Karpas-422 (cell line): ENCODE results near the gene EVPLL. TPM values are rescaled to one million over a fixed set of nuclear protein-coding genes. Genes with fewer than 3 reads are reported as not detected.
A peak's percentile ranks its signal among the peaks of the same experiment; 100 is the strongest.

Experiments
- DNase-seq: peaks from one replicate; pipeline ENCODE4 v3.0.0-alpha.2; 2015
- H2AFZ ChIP-seq: fragments of 200-600 bp; sonication (generic); 2 replicates; pipeline ENCODE4 v1.6.1; 2014; ENCODE audit warnings: antibody characterized with exemption, low read length, mixed read lengths
- H3K27ac ChIP-seq: fragments of 200-600 bp; sonication (generic); 2 replicates; pipeline ENCODE4 v1.5.1; 2014; ENCODE audit warnings: mild to moderate bottlenecking, low read length, moderate library complexity
- H3K27me3 ChIP-seq: fragments of 200-600 bp; sonication (generic); 2 replicates; pipeline ENCODE4 v1.6.1; 2014; ENCODE audit warnings: low read length, mixed read lengths
- H3K36me3 ChIP-seq: fragments of 200-600 bp; sonication (generic); 2 replicates; pipeline ENCODE4 v1.6.1; 2014; ENCODE audit warnings: low read length, mixed read lengths; ENCODE audit not compliant: insufficient read depth
- H3K4me1 ChIP-seq: fragments of 200-600 bp; sonication (generic); 2 replicates; pipeline ENCODE4 v1.6.1; 2014; ENCODE audit warnings: mild to moderate bottlenecking, low read length, mixed read lengths
- H3K4me2 ChIP-seq: fragments of 200-600 bp; sonication (generic); 2 replicates; pipeline ENCODE4 v1.6.1; 2014; ENCODE audit warnings: low read length, low read depth, mild to moderate bottlenecking; ENCODE audit not compliant: poor library complexity, severe bottlenecking
- H3K4me3 ChIP-seq: fragments of 200-600 bp; sonication (generic); 2 replicates; pipeline ENCODE4 v1.5.1; 2014; ENCODE audit warnings: mild to moderate bottlenecking, antibody characterized with exemption, low read length, mixed read lengths
- H3K79me2 ChIP-seq: fragments of 200-600 bp; sonication (generic); 2 replicates; pipeline ENCODE4 v1.6.1; 2014; ENCODE audit warnings: mild to moderate bottlenecking, low read length, mixed read lengths
- H3K9ac ChIP-seq: fragments of 200-600 bp; sonication (generic); 2 replicates; pipeline ENCODE4 v1.6.0; 2014; ENCODE audit warnings: low read length
- H3K9me2 ChIP-seq: fragments of 200-600 bp; sonication (generic), shearing (Covaris generic); replicated peaks from 2 replicates; pipeline ENCODE4 v1.6.0; 2014; ENCODE audit warnings: mild to moderate bottlenecking, low read length, moderate library complexity; ENCODE audit not compliant: insufficient read depth
- H3K9me3 ChIP-seq: fragments of 300-700, 200-600 bp; sonication (generic); 2 replicates; pipeline ENCODE4 v1.6.1; 2014; ENCODE audit warnings: low read length, mixed read lengths
- H4K20me1 ChIP-seq: fragments of 200-600 bp; sonication (generic); 2 replicates; pipeline ENCODE4 v1.6.1; 2014; ENCODE audit warnings: mild to moderate bottlenecking, antibody characterized with exemption, low read length, low read depth; ENCODE audit not compliant: insufficient read depth
- total RNA-seq: library from RNA; depleted of rRNA; stranded (reverse); fragments of >200 nt; shearing (Covaris generic); gene quantifications from 2 replicates; pipeline ENCODE4 v1.2.3, GENCODE V29; 2014; ENCODE audit warnings: low replicate concordance

The EVPLL gene
- total RNA-seq, 1 experiment from 2014 or later, result not detected

DNA sequence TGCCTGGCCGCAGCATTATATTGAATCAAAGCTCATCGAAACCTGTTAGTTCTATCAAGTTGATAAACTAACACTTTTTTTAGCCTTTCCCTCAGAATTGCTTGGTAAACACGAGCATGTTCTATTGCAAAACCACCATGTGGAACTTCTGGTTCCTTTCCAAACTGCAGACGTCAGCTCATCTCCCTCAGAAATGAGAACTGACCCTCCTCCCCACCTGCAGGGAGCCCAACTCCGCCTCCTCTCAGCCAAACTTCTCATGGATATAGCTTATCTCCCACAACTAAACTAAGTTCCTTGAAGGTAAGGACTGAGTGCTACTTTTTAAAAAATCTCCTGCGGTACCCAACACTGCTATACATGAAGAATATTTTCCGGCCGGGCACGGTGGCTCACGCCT, 21.0 kb upstream of the EVPLL start:
- Histone ChIP-seq H3K4me1 (no peaks in the 10 kb centered on the region), H4K20me1 (no peaks in the 10 kb centered on the region), H3K79me2 (peaks cover 6% of the 10 kb centered on the region), H3K36me3 (peaks cover 6% of the 10 kb centered on the region; the same call in 1 of the 2 replicates), H2AFZ (no peak overlapping the region), H3K27ac (no peak overlapping the region), H3K4me2 (no peak overlapping the region), H3K4me3 (no peak overlapping the region), H3K9me3 (no peaks in the 10 kb centered on the region), H3K27me3 (no peaks in the 10 kb centered on the region), H3K9ac (no peak overlapping the region), H3K9me2 (no peaks in the 10 kb centered on the region)
- no peak for DNase-seq

DNA sequence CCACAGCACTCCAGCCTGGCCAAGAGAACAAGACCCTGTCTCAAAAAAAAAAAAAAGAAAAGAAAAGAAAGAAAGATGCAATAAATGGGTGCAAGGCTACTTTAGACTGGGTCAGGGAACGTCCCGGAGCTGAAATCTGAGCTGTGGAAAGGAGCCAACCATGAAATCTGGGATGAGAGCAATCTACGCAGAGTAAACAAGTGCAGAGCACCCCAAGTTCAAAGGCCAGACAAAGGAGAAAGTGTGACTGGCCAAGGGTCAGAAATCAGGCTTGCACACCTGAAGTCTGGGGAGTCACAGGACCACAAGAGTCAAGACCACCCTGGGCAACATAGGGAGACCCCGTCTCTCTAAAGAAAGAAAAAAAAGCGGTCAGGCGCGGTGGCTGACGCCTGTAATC, 17.1 kb upstream of the EVPLL start:
- Histone ChIP-seq H3K4me2 (no peak overlapping the region), H3K36me3 (no peaks in the 10 kb centered on the region)

DNA sequence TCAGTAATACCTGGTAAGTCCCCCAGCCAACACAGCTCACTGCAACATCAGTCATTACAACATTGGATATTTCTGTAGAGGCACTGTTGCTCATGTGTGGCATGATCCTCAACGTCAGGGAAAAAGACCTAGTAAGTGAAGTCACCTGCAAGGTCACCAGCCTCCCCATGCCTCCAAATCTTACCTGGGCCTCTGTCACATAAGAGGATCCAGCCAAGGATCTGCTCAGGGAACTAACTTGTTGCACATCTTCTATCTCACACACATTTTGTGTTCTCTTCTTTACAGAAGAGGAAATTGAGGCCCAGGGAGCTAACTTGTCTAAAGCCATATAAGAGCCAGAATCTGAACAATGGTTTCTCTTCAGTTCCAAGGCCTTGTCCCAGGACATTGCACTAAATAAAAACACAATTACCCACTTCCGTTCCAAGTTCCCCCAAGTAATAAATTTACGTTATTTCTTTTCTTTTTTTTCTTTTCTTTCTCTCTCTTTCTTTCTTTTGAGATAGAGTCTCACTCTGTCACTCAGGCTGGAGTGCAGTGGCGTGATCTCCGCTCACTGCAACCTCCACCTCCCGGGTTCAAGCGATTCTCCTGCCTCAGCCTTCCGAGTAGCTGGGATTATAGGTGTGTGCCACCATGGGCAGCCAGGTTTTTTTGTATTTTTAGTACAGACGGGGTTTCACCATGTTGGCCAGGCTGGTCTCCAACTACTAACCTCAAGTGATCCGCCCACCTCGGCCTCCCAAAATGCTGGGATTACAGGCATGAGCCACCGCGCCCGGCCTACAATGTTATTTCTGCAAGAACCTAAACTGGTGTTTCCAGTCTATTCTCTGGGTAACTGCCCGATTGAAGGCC, 15.5 kb upstream of the EVPLL start:
- H3K9me3 ChIP-seq, result no peaks in the 10 kb centered on the region
- no peaks in the 10 kb centered on the region for H3K27me3 ChIP-seq
- H2AFZ ChIP-seq, result no peak overlapping the region
- peaks cover 12% of the 10 kb centered on the region for H3K4me1 ChIP-seq
- peaks cover 23% of the 10 kb centered on the region for H3K79me2 ChIP-seq
- H3K27ac ChIP-seq, result no peak overlapping the region
- peak overlapping the region; percentile 88 for H3K4me2 ChIP-seq
- peak overlapping the region; percentile 82 for H3K9ac ChIP-seq
- H4K20me1 ChIP-seq, result no peaks in the 10 kb centered on the region
- H3K9me2 ChIP-seq, result no peaks in the 10 kb centered on the region
- peak overlapping the region; percentile 89 for H3K4me3 ChIP-seq
- no peaks in the 10 kb centered on the region for H3K36me3 ChIP-seq
- DNase-seq, result no peak

More for the DNA sequence above, 17.1 kb upstream of the EVPLL start:
- no peak for DNase-seq
- Histone ChIP-seq H3K4me3 (no peak overlapping the region), H2AFZ (no peak overlapping the region), H3K27me3 (no peaks in the 10 kb centered on the region), H4K20me1 (no peaks in the 10 kb centered on the region), H3K9ac (no peak overlapping the region), H3K27ac (no peak overlapping the region), H3K9me3 (no peaks in the 10 kb centered on the region), H3K4me1 (peaks cover 12% of the 10 kb centered on the region), H3K9me2 (no peaks in the 10 kb centered on the region), H3K79me2 (peaks cover 23% of the 10 kb centered on the region)

DNA sequence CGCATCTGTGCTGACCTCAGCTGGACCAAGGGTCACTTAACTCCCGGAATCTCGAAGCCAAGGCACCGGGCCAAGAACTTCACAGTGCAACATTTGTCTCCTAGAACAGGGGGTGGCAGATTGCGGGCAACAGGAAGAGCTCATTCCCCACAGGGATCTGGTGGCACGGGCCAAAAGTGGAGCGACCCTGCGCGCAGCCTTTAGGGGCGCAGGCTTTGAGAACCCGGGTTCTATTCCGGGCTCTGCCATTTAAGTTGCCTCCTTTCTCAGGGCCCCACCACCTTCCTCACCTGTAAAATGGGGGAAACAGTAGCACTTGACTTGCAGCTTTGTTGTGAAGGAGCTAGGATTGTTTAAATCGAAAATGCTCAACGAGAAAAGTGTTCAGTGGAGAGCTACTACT, 14.9 kb upstream of the EVPLL start:
- DNase-seq, result peak; percentile 80
- Histone ChIP-seq H3K4me1 (peaks cover 12% of the 10 kb centered on the region), H3K9me2 (no peaks in the 10 kb centered on the region), H2AFZ (peak overlapping the region; percentile 88), H3K27me3 (no peaks in the 10 kb centered on the region), H3K9me3 (no peaks in the 10 kb centered on the region), H3K4me2 (peak overlapping the region; percentile 88), H4K20me1 (no peaks in the 10 kb centered on the region), H3K27ac (peak overlapping the region; percentile 21; the same call in 1 of the 2 replicates), H3K79me2 (peaks cover 23% of the 10 kb centered on the region), H3K36me3 (no peaks in the 10 kb centered on the region), H3K4me3 (peak overlapping the region; percentile 89), H3K9ac (peak overlapping the region; percentile 82)

DNA sequence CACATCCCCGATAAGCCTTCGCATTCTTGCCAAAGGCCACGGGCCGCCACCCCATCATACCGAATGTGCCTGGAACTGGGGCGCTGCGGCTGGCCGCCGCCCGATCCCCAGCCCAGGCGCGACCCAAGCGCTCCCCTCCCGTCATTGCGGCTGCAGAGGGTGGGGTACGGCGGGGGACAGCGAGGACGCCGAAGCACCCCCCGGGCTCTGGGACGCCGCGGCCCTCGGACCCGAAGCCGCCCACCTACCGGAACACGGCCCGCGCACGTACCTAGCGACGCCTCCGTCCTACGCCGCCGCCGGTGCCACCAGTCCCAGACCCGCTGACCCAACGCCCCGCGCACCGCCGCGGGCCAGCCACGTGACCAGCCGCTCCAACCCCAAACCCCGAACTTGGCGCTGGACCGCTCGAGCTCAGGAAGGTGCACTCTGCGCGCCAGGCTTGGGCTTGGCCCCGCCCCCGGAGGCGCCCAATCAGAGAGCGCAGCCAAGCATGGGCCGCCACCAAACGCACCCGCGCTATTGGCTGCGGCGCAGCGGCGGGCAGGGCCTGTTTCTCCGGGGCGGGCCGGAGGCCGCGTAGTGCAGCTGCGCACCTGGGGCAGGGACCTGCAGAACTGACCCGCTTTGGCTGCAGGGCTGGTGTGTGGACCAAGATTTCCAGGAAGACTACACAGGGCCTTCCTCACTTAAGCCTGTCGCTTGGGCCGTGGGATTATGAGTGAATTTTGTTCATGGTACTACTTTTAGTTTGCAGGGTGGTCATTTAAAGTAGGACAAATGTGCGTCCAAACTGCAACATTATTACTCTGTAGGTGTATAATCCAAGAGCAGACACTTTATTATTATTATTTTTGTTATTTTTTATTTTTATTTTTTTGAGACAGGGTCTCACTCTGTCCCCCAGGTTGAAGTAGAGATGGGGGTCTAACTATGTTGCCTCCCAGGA, 14.2 kb upstream of the EVPLL start, which contains the start of gene SHMT1:
Gene SHMT1, minus strand, starts transcription at position 450 of the 949 bp plus-strand sequence. CDS start 7,569 bp downstream, outside the sequence.
- H3K4me2 ChIP-seq, result peak within 1 kb of the TSS; percentile 88
- H3K4me1 ChIP-seq, result peaks cover 12% of the 10 kb centered on the region
- peak within 1 kb of the TSS; percentile 82 for H3K9ac ChIP-seq
- H3K9me3 ChIP-seq, result no peaks in the 10 kb centered on the region
- peak; percentile 98 for DNase-seq
- no peaks in the 10 kb centered on the region for H3K9me2 ChIP-seq
- H3K27ac ChIP-seq, result peak within 1 kb of the TSS; percentile 21; the same call in 1 of the 2 replicates
- peak within 1 kb of the TSS; percentile 95 for H2AFZ ChIP-seq
- H3K4me3 ChIP-seq, result peak within 1 kb of the TSS; percentile 89
- H3K79me2 ChIP-seq, result peaks cover 23% of the 10 kb centered on the region
- H4K20me1 ChIP-seq, result no peaks in the 10 kb centered on the region
- H3K36me3 ChIP-seq, result no peaks in the 10 kb centered on the region
- no peaks in the 10 kb centered on the region for H3K27me3 ChIP-seq

DNA sequence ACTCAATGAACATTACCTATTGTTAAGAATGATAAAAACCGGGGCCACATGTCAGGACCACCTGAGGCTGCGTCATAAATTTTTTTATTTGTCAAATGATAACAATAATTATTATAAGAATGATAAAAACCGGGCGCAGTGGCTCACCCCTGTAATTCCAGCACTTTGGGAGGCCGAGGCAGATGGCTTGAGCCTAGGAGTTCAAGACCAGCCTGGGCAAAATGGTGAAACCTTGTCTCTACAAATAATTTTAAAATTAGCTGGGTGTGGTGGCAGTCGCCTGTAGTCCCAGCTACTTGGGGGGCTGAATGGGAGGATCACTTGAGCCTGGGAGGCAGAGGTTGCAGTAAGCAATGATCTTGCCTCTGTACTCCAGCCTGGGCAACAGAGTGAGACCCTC, 13.4 kb upstream of the EVPLL start:
- Histone ChIP-seq H4K20me1 (no peaks in the 10 kb centered on the region), H3K27ac (no peak overlapping the region), H3K9me3 (no peaks in the 10 kb centered on the region), H3K79me2 (peaks cover 23% of the 10 kb centered on the region), H3K27me3 (no peaks in the 10 kb centered on the region), H3K36me3 (no peaks in the 10 kb centered on the region), H2AFZ (no peak overlapping the region), H3K4me2 (peak overlapping the region; percentile 88), H3K4me1 (peaks cover 12% of the 10 kb centered on the region), H3K9ac (no peak overlapping the region), H3K9me2 (no peaks in the 10 kb centered on the region), H3K4me3 (peak overlapping the region; percentile 89; the same call in 1 of the 2 replicates)
- DNase-seq, result no peak

DNA sequence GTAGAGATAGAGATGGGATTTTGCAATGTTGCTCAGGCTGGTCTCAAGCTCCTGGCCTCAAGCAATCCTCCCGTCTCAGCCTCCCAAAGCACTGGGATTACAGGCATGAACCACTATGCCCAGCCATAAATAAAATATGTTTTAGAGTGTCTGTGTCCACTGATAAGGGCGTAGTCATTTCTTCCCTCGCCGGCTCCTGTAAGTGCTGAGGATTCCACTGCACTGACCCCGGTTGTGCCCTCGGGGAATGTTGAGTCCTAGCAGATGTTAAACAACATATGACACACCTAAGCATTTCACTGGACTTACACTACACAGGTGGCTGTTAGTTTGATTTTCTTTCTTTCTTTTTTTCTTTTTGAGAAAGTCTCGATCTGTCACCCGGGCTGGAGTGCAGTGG, 8.6 kb upstream of the EVPLL start:
- Histone ChIP-seq H3K27ac (no peak overlapping the region), H3K9ac (no peak overlapping the region), H3K4me3 (no peak overlapping the region), H3K4me2 (no peak overlapping the region), H3K79me2 (no peaks in the 10 kb centered on the region), H3K27me3 (no peaks in the 10 kb centered on the region), H3K9me3 (no peaks in the 10 kb centered on the region), H2AFZ (no peak overlapping the region), H3K4me1 (no peaks in the 10 kb centered on the region), H3K9me2 (no peaks in the 10 kb centered on the region), H4K20me1 (no peaks in the 10 kb centered on the region), H3K36me3 (no peaks in the 10 kb centered on the region)
- DNase-seq, result no peak

DNA sequence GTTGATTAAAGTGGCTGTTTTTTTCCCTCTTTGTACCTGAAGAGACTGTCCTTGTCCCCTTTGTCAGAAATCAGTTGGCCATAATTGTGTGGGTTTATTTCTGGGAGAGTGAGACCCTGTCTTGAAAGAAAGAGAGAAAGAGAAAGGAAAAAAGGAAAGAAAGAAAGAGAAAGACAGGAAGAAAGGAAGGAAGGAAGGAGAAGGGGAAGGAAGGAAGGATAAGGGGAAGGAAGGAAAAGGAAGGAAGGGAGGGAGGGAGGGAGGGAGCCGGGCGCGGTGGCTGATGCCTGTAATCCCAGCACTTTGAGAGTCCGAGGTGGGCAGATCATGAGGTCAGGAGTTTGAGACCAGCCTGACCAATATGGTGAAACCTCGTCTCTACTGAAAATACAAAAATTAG, 6.8 kb upstream of the EVPLL start:
- H4K20me1 ChIP-seq, result no peaks in the 10 kb centered on the region
- H3K9me3 ChIP-seq, result no peaks in the 10 kb centered on the region
- no peak overlapping the region for H3K9ac ChIP-seq
- no peaks in the 10 kb centered on the region for H3K79me2 ChIP-seq
- DNase-seq, result no peak
- no peaks in the 10 kb centered on the region for H3K27me3 ChIP-seq
- H3K4me2 ChIP-seq, result no peak overlapping the region
- no peak overlapping the region for H3K4me3 ChIP-seq
- no peaks in the 10 kb centered on the region for H3K4me1 ChIP-seq
- no peak overlapping the region for H3K27ac ChIP-seq
- no peaks in the 10 kb centered on the region for H3K36me3 ChIP-seq
- H2AFZ ChIP-seq, result no peak overlapping the region
- H3K9me2 ChIP-seq, result no peaks in the 10 kb centered on the region
